ENCODE results near the gene TPSB2. TPM values are rescaled to one million over a fixed set of nuclear protein-coding genes. Genes with fewer than 3 reads are reported as not detected.

Gene TPSB2
- total RNA-seq, 1 donor from 2014 or later = 36.9 TPM

GRCh38 chr16:1182950-1183907, 46.8 kb downstream of the TPSB2 start:
- DNase-seq (ENCODE audit: low spot score) = peak; percentile 79

GRCh38 chr16:1182316-1182671, 47.7 kb downstream of the TPSB2 start:
- peak; percentile 87 for DNase-seq (ENCODE audit: low spot score)

- no peak for DNase-seq (ENCODE audit: low spot score)
These were observed 48.3 kb downstream of the TPSB2 start for GRCh38 chr16:1181404-1182315.

- no peak for DNase-seq (ENCODE audit: low spot score)
These were observed 49.2 kb downstream of the TPSB2 start for GRCh38 chr16:1180549-1181403.

Other genes starting within 250 kb of the TPSB2 start
- gene SOX8, start 248.4 kb downstream of the TPSB2 start, total RNA-seq = 0.73 TPM
- gene SSTR5, start 157.4 kb downstream of the TPSB2 start, total RNA-seq = 0.47 TPM
- not detected for gene C1QTNF8, start 133.9 kb downstream of the TPSB2 start, total RNA-seq
- 24.4 TPM for gene CACNA1H, start 77.1 kb downstream of the TPSB2 start, total RNA-seq
- gene TPSG1, start 4.9 kb downstream of the TPSB2 start, total RNA-seq = 1.7 TPM
- 38.0 TPM for gene TPSAB1, start 10.5 kb upstream of the TPSB2 start, total RNA-seq
- gene TPSD1, start 25.9 kb upstream of the TPSB2 start, total RNA-seq = 5.0 TPM
- 150 TPM for gene UBE2I, start 79.5 kb upstream of the TPSB2 start, total RNA-seq
- 3.9 TPM for gene BAIAP3, start 103.5 kb upstream of the TPSB2 start, total RNA-seq
- 38.2 TPM for gene TSR3, start 121.7 kb upstream of the TPSB2 start, total RNA-seq
- 67.6 TPM for gene GNPTG, start 121.7 kb upstream of the TPSB2 start, total RNA-seq
- gene UNKL, start 184.5 kb upstream of the TPSB2 start, total RNA-seq = 16.7 TPM
- 14.5 TPM for gene UQCC4, start 190.6 kb upstream of the TPSB2 start, total RNA-seq
- gene PERCC1, start 200.9 kb upstream of the TPSB2 start, total RNA-seq = not detected
- 2.0 TPM for gene CCDC154, start 214.4 kb upstream of the TPSB2 start, total RNA-seq
- gene CLCN7, start 244.8 kb upstream of the TPSB2 start, total RNA-seq = 77.5 TPM

Data from ureter (tissue), 1 donor.